Stimulated activated CD4-positive, alpha-beta T cell treated with anti-CD3 and anti-CD28 coated beads, Interleukin-15, amount 100 ng/mL, for 48 hours (primary cell): ENCODE measurements around the gene FLT3LG.
"Not testable (repeated sequence)": the region's sequence is repeated elsewhere in the genome, so short reads cannot be mapped to it uniquely, and the experiment has no call there.

Source experiments
- DNase-seq, 2 donors: peaks; one replicate each; pipeline ENCODE4 v3.0.0-alpha.2; 2020; ENCODE audit warnings: low read depth in 2 of 2

FLT3LG gene

GRCh38 chr19:49440439-49441209 lies 33.4 kb upstream of the FLT3LG start:
- DNase-seq: no peak

DNA sequence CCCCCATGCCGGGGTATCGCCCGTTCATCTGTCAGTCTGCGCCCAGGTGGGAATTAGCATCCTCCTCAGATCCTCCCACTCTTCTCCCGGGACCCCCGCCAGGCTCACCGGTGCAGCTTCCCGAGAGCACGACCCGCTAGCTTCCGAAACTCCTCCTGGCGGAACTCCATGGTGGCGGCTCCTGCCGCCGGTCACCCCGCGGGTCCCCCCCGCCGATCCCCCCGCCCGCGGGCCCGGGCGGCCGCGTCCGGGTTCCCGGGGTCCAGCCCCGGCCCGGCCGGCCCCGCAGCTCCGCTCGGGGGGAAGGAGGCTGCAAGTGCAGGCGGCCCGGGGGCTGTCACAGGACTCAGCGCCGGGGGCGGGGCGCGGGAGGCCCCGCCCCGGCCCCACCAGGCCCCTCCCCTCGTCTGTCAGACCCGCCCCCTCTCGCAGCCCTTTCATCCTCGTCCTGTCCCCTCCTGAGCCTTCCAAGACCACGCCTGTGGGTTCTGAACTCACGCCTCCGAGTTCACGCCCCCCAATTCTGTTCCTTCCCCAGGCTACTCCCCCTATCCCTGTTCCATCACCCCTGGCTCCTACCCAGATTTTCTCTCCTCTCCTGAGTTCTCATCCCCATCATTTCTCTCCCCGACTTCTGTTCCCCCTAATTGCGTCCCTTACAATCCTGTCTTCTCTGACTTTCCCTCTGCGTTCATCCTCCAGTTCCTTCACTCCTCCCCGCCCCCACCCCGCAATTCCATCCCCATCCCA lies 32.6 kb upstream of the FLT3LG start, which contains the start of gene SLC17A7:
Gene SLC17A7 (minus strand): TSS at position 318 of the 750 bp plus-strand sequence. CDS start 148 bp downstream, at position 170.
- no peak for DNase-seq

- no peak for DNase-seq
Measured at GRCh38 chr19:49441960-49442350, 32.1 kb upstream of the FLT3LG start.

DNA sequence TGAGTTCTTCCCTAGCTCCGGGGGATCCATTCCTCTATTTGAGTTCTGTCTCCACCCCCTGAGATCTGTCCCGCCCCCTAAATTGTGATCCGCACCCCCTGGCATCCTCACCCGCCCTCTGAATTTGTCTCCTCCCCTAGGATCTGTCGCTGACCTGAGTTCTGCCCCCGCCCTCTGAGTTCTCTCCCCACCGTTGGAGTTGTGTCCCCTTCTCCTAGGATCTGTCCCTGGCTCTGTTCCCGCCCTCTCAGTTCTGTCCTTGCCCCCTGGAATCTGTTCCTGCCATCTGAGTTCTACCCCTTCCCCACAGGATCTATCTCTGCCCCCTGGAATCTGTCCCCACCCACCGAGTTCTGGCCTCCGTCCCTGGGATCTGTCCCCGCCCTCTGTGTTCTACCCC lies 31.7 kb upstream of the FLT3LG start:
- no peak for DNase-seq

- DNase-seq: peak in 1 of 2 donors; percentile 63
Measured at GRCh38 chr19:49442771-49443365, 31.1 kb upstream of the FLT3LG start.

DNA sequence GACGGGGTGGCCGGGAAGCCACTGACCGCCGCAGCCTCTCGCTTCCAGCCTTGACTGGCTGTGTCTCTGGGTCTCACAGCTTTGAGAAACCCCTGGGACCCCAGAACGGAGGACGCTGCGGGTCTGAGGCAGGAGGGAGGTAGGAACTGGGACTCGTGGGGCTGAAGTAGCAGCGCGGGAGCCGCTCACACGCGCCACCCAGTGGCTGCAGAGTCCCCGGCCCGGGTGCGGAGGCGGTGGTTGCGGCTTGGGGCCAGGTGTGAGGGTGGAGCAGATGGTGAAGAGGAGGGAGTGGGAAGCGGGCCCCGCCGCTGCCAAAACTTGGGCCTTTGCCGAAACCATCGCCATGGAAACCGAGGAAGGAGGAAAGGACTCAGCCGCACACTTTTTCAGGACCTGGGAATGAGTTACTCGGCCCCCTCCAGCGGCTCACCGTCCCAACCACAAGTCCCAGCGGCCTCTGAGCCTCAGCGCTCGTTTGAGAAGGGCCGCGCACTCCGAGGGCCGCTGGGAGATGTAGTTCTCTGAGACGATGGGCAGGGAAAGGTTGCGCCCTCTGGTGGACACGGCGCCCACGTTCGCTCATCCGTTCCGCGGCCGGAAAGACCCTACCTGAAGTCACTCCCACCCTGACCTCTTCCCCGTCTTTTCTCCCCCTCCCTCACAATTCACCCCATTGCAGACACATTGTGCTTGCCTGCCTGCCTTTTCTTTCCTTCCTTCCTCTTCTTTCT lies 30.5 kb upstream of the FLT3LG start:
- peak; percentile 89 to 93 for DNase-seq

GRCh38 chr19:49444100-49444700 lies 29.8 kb upstream of the FLT3LG start:
- DNase-seq: not testable (repeated sequence)

DNA sequence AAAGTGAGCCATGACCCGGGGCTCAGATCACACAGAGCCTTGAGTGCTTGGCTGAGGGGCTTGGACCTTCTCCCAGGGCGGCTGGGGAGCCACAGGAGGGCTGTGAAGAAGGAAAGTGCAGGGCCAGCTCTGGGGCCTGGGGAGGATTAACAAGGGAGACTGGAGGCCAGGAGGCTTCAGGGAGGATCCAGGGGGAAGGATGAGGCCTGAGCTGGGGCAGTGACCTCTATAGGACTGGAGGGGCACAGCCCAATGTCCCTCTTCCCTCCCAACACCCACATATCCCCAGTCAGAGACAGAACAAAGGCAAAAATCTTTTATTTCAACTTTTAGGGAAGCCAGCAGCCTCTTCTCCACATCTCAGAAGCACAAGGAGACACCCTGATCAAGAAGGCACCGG lies 28.0 kb upstream of the FLT3LG start:
- no peak for DNase-seq

DNA sequence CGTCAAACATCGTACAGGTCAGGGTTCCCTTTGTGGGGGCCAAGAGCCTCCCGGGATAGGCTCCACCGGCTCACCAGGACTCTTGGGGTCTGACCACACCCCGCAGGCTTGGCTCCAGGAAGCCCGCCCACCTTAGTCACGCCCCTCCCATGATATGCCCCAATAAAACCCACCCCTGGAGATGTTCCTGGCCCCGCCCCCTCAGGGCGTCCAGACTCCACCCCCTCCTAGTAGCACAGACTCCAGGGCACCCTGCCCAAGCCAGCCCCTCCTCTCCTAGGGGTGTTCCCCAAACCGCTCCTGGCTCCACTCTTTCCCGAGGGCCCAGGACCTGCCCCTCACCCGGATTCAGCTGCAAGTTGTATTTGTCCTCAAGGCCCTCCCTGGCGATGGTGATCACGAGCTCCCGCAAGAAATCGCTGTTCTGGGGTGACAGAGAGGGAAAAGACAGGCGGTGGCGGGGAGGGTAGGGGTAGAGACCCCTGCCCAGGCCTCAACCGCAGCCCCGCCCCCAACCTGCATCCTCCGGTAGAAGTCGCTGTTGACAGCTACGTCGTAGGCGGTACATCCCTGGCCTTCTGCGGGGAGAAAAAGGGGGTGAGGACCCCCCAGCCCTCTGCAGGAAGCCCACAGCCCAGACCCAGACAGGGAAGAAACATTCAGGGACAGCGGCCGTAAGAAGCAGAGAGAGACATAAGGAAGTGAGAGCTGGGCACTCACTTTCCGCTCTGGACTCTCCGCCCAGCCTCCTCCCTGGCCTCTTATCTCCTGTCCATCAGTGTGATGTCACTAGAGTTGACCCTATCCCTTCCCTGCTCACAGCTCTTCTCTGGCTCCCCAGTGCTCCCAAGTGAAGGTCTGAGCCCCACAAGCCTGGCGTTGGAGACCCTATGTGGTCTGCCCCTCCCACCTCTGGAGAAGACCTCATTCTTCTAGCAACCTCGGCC lies 26.3 kb upstream of the FLT3LG start:
- DNase-seq: no peak

DNA sequence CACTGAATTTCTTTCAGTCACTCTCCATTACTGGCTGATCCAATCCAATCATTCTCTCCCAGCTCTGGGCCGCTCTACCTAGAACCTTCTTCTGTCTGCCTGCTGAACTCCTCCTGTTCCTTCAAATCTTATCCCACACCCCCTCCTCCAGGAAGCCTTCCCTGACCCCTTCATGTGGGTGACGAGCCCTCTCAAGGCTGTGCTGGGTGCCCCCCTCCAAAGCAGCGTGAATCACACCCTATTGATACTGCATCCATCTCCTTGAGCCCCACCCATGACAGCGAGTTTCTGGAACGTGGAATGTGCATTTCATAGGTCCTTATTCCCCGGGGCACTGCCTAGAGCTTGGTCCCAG lies 25.6 kb upstream of the FLT3LG start:
- no peak for DNase-seq

- no peak for DNase-seq
Measured at GRCh38 chr19:49450405-49450804, 23.6 kb upstream of the FLT3LG start.

- DNase-seq: peak; percentile 94 to 95
Measured at GRCh38 chr19:49451430-49452181, 22.4 kb upstream of the FLT3LG start, which contains the start of gene PIH1D1. Gene PIH1D1 (minus strand): TSS chr19:49451814. CDS start chr19:49451574, 240 bp downstream.

DNA sequence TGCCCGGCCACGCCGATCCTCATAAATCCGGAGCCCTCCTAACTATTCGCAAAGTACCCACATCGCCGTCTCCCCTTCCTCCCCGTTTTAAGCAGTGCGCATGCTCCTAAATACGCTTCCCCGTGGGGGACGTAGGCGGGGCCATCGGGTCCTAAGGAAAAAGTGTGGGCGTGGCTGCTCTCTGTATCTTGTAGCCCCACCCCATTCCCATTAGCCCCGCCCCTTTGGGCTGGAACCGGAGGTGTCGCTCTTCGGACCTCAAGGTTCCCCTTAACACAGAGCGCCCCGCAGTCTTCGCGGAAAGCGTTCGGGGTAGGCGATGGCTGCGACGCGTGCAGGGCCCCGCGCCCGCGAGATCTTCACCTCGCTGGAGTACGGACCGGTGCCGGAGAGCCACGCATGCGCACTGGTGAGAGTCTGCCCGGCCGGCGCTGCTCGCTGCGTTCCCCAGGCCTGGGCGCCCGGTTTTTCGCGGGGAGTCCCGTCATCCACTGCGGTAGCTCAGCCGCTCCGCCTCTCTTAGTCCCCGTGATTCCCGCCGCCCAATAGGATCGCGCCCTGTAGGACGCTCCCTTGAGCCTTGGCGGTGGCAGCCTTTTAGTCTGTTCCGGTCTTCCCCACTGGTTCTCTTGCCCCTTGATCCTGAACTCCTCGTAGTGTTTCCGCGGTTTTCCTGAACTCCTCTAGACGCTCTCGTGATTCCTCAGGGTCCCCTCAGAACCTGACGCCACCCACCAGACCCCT lies 20.8 kb upstream of the FLT3LG start, which contains the start of gene ALDH16A1:
Gene ALDH16A1 (plus strand): TSS at position 213 of the 744 bp plus-strand sequence. CDS start 107 bp downstream, at position 320.
- peak; percentile 97 for DNase-seq

GRCh38 chr19:49453757-49454240 lies 20.2 kb upstream of the FLT3LG start:
- no peak for DNase-seq

DNA sequence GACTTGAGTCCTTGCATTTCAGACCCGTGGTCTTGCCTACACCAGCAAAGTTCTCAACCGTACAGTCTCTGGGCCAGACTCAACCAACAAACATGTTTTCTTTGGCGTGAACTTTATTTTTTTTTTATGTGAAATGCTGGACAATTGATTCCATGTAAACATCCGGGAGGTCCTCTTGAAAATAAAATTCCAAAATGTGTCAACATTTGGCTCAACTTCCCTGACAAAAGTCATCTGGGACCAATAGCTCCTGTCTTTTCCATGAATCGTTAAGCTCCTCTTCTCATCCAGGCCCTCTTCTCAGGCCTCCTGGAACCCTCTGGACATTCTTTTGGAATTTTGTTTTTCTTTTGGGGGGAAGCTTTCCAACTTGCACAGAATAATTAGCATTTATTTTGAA lies 18.2 kb upstream of the FLT3LG start:
- DNase-seq: no peak

DNA sequence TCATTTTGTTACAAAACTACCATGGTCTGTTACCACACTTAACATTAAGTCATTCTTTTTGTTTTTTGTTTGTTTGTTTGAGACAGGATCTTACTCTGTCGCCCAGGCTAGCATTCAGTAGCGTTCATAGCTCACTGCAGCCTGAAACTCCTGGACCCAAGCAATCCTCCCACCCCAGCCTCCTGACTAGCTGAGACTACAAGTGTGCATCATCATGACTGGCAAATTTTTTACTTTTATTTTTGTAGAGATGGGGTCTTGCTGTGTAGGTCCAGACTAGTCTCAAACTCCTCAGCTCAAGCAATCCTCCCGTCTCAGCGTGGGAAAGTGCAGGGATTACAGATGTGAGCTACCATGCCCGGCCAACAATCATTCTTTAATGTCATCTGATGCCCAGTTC lies 17.7 kb upstream of the FLT3LG start:
- DNase-seq: no peak

GRCh38 chr19:49458567-49458903 lies 15.5 kb upstream of the FLT3LG start:
- DNase-seq: no peak

DNA sequence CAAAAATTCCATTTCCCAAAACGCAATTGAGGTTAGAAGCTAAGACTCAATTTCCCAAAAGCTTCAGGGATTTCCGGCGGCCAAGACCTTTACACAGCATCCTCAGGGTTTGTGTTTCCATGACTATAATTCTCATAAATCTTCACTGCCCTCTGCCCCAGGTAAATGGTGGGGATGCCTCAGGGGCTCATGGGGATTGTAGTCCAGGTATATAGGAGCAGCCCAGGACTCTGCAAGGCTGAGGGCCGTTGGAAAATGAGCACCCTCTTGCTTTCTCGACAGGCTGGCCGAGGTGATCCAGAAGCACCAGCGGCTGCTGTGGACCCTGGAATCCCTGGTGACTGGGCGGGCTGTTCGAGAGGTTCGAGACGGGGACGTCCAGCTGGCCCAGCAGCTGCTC lies 14.6 kb upstream of the FLT3LG start:
- DNase-seq: no peak

DNA sequence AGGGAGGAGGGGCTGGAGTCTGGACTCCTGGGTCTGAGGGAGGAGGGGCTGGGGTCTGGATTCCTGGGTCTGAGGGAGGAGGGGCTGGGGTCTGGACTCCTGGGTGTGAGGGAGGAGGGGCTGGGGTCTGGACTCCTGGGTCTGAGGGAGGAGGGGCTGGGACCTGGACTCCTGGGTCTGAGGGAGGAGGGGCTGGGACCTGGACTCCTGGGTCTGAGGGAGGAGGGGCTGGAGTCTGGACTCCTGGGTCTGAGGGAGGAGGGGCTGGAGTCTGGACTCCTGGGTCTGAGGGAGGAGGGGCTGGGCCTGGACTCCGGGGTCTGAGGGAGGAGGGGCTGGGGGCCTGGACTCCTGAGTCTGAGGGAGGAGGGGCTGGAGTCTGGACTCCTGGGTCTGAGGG lies 12.9 kb upstream of the FLT3LG start:
- not testable (repeated sequence) for DNase-seq
